ENCODE data around the gene KISS1R. TPM values are rescaled to one million over a fixed set of nuclear protein-coding genes. Genes with fewer than 3 reads are reported as not detected.

Gene KISS1R
- total RNA-seq, 2 experiments from 2014 or later, result 2.9 to 3.1 TPM

DNA sequence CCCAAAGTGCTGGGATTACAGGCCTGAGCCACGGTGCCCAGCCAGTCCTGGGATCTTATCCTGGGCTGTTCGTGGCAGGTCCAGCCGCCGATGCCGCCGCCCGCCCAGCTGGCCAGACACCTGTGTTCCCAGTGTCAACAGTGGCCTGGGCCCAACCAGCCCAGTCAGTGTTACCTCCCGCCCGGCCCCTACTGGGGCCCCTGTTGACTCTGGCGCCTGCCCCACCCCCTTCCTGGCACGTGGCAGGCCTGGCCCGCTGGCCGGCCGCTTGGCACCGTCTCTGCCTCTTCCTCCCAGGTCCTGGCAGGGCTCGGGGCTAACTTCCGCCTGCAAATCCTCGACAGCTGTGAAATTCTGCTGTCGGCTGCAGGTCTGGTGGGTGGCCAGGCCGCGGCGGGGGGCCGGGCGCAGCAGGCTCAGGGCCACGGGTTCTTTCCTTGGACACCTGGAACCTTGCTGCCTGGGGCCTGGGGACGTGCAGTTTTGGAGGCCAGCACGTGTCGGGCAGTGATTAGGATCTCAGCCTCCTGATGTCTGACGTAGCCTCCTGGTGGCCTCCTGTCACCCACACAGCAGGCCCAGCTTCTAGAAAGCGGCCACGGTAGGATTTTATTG lies 17.8 kb downstream of the KISS1R start:
- H3K9me3 Mint-ChIP-seq, result no peaks in the 10 kb centered on the region
- peaks cover 21% of the 10 kb centered on the region for H3K4me1 Mint-ChIP-seq
- no peak for ATAC-seq (ENCODE audit: low read depth)
- DNase-seq, result no peak
- peaks cover 25% of the 10 kb centered on the region for H3K36me3 Mint-ChIP-seq
- H3K27me3 Mint-ChIP-seq, result peaks cover 10% of the 10 kb centered on the region
- no peak overlapping the region for H3K4me3 Mint-ChIP-seq
- POLR2A ChIA-PET, result no interaction called here
- no peak overlapping the region for H3K27ac Mint-ChIP-seq

DNA sequence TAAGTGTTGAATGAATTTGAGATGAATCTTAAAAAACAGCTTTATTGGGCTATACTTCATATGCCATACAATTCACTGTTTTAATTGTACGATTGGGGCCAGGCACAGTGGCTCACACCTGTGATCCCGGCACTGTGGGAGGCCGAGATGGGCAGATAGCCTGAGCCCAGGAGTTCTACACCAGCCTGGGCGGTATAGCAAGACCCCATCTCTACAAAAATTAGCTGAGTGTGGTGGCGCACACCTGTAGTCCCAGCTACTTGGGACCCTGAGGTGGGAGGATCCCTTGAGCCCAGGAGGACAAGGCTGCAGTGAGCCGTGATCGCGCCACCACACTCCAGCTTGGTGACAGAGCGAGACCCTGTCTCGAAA lies 19.0 kb downstream of the KISS1R start:
- ATAC-seq (ENCODE audit: low read depth) (no peak), DNase-seq (no peak)
- H3K27me3 Mint-ChIP-seq, result peaks cover 14% of the 10 kb centered on the region
- peaks cover 26% of the 10 kb centered on the region for H3K4me1 Mint-ChIP-seq
- no peak overlapping the region for H3K27ac Mint-ChIP-seq
- no peaks in the 10 kb centered on the region for H3K9me3 Mint-ChIP-seq
- peaks cover 21% of the 10 kb centered on the region for H3K36me3 Mint-ChIP-seq
- no peak overlapping the region for H3K4me3 Mint-ChIP-seq
- POLR2A ChIA-PET, result no interaction called here

DNA sequence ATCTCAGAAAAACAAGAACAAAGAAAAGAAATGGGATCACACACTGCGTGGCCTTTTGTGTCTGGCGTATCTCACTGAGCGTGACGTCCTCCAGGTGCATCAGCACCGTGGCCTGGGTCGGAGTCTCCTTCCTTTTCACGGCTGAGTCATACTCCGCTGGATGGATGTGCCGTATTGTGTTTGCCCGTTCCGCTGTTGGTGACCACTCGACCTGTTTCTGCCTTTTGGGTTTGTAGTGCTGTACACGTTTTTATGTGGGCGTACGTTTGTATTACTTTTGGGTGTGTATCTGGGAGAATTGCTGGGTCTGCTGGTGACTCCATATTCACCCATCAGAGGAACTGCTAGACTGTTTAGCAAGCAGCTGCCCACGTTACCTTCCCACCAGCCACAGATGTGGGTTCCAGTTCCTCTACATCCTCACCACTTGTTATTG lies 20.1 kb downstream of the KISS1R start:
- POLR2A ChIA-PET, result interaction anchor here (0.7 to 1.4 kb wide), 3 partner anchors 10 to 193 kb away, joined by 3 to 6 read pairs (median 3); no protein-coding TSS in a partner anchor
- peaks cover 20% of the 10 kb centered on the region for H3K27me3 Mint-ChIP-seq
- H3K27ac Mint-ChIP-seq, result peak overlapping the region; percentile 68
- ATAC-seq (ENCODE audit: low read depth) (peak; percentile 63), DNase-seq (peak; percentile 68)
- H3K4me3 Mint-ChIP-seq, result peak overlapping the region; percentile 73
- H3K4me1 Mint-ChIP-seq, result peaks cover 28% of the 10 kb centered on the region
- no peaks in the 10 kb centered on the region for H3K9me3 Mint-ChIP-seq
- H3K36me3 Mint-ChIP-seq, result peaks cover 25% of the 10 kb centered on the region

DNA sequence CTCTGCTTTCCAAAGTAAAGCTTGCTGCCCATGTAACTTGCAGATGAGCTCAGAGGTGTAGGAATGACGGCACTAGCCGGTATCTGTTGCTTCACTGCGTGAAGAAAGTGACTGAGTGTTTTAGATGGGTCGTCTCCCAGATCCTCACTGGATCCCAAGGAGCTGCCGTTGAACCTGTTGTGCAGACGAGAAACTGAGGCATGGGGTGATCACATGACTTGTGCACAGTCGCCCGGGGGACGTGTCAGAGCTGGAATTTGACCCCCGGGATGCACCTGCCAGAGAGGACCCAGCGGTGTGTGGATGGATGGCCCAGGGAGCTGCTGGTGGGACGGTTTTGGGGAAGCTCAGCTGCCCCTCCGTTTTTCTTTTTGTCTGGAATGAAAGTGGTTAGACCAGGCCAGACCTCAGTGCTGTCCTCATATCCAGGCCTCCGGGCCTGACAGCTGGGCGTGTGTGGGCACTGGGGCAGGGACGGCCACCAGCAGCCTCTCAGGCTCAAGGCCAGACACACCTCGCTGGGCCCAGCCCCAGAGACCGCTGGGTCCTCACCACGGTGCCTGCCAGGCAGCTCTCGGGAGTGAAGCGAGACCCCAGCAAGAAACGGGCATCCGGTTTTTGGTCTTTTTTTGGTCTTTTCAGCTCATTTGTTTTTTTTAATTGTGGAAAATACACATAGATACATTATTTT lies 21.2 kb downstream of the KISS1R start:
- Mint-ChIP-seq H3K27me3 (peaks cover 20% of the 10 kb centered on the region), H3K4me3 (no peak overlapping the region), H3K4me1 (peaks cover 23% of the 10 kb centered on the region), H3K9me3 (no peaks in the 10 kb centered on the region), H3K36me3 (peaks cover 25% of the 10 kb centered on the region), H3K27ac (no peak overlapping the region)
- POLR2A ChIA-PET, result interaction anchor here (1.0 to 1.4 kb wide), 3 partner anchors 13 to 192 kb away, joined by 3 to 6 read pairs (median 3); no protein-coding TSS in a partner anchor
- no peak for DNase-seq
- no peak for ATAC-seq (ENCODE audit: low read depth)

DNA sequence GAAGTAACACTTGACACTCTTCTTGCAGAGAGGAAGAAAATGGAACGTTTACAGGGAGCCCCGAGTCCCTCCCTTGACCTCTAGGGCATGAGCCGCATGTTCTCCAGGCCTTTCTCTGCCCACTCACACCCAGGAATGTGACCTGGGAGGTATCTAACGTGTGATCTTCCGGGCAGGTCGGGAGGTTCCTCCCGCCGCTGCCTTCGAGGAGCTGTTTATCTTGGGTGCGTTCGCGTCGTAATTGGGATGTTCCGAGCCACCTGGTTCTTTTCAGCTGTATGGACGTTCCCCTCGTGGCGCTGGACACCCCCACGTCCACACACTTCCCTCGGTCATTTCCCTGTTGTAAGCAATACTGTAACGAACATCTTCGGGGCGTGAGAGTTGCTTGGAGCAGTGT lies 22.3 kb downstream of the KISS1R start:
- H3K27me3 Mint-ChIP-seq, result peaks cover 20% of the 10 kb centered on the region
- peaks cover 25% of the 10 kb centered on the region for H3K36me3 Mint-ChIP-seq
- H3K4me1 Mint-ChIP-seq, result peaks cover 23% of the 10 kb centered on the region
- no peak for ATAC-seq (ENCODE audit: low read depth)
- H3K9me3 Mint-ChIP-seq, result no peaks in the 10 kb centered on the region
- POLR2A ChIA-PET, result interaction anchor here (1.1 kb wide), 1 partner anchor 143 kb away, joined by 3 read pairs; no protein-coding TSS in a partner anchor
- no peak for DNase-seq
- no peak overlapping the region for H3K4me3 Mint-ChIP-seq
- no peak overlapping the region for H3K27ac Mint-ChIP-seq

DNA sequence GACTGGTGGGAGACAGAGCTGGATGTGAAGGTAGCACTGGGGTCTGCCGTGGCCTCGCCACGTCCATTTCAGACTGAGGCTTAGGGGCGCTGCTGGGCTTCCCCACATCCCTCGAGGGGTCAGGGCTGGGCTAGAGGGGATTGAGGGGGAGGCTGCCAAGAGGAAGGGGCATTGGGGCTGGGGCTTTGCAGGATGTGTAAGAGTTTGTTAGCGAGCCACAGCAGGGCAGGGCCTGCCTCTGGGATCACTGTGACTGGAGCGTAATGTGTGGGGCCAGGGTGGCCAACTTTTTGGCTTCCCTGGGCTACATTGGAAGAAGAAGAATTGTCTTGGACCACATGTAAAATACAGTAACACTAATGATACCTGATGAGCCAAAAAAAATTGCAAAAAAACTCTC lies 22.8 kb downstream of the KISS1R start:
- POLR2A ChIA-PET, result no interaction called here
- H3K4me3 Mint-ChIP-seq, result peak overlapping the region; percentile 61
- ATAC-seq (ENCODE audit: low read depth) (no peak), DNase-seq (no peak)
- no peak overlapping the region for H3K27ac Mint-ChIP-seq
- no peaks in the 10 kb centered on the region for H3K9me3 Mint-ChIP-seq
- peaks cover 23% of the 10 kb centered on the region for H3K4me1 Mint-ChIP-seq
- H3K36me3 Mint-ChIP-seq, result peaks cover 25% of the 10 kb centered on the region
- peaks cover 20% of the 10 kb centered on the region for H3K27me3 Mint-ChIP-seq

DNA sequence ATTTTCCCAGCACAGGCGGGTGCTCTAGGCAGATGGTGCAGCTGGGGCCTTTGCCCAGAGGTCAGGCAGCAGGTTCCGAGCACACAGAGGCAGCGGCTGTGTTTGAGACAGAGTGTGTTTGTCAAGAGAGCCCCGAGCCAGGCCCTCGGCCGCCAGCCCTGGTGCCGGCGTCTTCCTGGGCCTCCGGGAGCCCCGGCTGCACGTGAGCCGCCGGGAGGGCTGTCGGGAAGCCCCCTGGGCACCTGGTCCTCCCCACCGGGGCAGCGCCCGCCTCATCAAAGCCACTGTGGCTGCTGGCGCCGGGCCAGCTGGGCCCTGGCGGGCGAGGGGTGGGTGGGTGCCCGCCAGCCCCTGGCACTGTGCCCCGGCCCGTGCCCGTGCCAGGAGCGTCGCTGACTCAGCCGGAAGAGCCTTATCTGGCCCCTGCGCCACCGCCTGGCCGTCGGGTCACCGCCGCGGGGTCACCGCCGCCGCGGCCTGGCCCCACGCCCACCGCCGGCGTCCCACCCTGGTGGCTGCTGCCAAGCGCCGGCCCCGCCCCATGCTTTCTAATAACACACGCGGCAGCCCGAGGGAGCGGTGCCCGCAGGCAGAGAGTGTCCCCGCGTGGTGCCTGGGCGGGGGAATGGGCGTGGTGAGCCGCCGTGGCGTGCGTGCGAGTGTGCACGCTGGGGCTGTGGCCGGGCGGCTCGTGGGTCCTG lies 23.6 kb downstream of the KISS1R start:
- H3K27ac Mint-ChIP-seq, result peak overlapping the region; percentile 42
- POLR2A ChIA-PET, result interaction anchor here (1.5 kb wide), 1 partner anchor 43 kb away, joined by 3 read pairs; the partner anchor contains the start of gene WDR18

DNA sequence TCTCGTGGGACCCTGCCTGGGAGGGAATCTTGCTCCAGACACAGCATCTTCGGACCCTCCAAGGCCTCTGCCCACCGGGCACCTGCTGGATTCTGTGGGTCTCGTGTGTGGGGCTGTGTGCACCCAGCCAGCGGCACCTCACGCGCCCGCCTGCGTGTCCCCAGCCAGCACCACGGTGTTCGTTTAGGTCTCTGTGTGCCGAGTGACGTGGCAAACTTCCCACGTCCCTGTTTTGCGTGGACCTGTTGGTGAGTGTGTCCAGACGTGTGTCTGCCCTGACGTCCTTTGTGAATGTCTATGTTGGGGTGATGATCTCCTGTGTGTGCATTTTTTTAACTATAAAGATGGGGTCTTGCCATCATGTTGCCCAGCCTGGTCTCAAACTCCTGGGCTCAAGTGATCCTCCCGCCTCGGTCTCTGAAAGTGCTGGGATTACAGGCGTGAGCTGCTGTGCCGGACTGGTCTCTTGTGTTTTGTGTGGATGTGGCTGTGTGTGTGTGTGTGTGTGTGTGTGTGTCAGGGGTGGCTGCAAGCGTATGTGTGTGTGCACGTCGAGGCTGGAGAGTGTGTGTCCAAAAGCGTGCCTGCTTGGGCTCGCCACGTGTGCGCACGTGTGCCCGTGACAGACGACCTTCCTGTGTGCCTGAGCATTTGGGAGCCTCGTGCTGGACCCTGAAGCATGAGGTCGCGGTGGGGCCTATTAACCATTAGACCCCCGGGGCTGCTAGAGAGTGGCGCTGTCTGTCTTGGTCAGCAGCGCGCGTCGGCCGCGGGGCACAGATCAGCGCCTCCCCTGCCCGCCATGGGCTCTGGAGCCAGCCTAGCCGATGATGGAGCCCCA lies 24.4 kb downstream of the KISS1R start:
- Mint-ChIP-seq H3K4me3 (peak overlapping the region; percentile 60), H3K4me1 (peaks cover 23% of the 10 kb centered on the region), H3K36me3 (peaks cover 25% of the 10 kb centered on the region), H3K27me3 (peaks cover 17% of the 10 kb centered on the region), H3K9me3 (no peaks in the 10 kb centered on the region), H3K27ac (no peak overlapping the region)
- DNase-seq, result no peak
- POLR2A ChIA-PET, result interaction anchor here (1.5 kb wide), 1 partner anchor 42 kb away, joined by 3 read pairs; the partner anchor contains the start of gene WDR18
- ATAC-seq (ENCODE audit: low read depth), result no peak

More for the DNA sequence above, 23.6 kb downstream of the KISS1R start:
- peaks cover 17% of the 10 kb centered on the region for H3K27me3 Mint-ChIP-seq
- H3K9me3 Mint-ChIP-seq, result no peaks in the 10 kb centered on the region
- H3K4me3 Mint-ChIP-seq, result peak overlapping the region; percentile 61
- peak; percentile 64 for DNase-seq
- peak; percentile 31 for ATAC-seq (ENCODE audit: low read depth)
- H3K36me3 Mint-ChIP-seq, result peaks cover 25% of the 10 kb centered on the region
- H3K4me1 Mint-ChIP-seq, result peaks cover 23% of the 10 kb centered on the region

DNA sequence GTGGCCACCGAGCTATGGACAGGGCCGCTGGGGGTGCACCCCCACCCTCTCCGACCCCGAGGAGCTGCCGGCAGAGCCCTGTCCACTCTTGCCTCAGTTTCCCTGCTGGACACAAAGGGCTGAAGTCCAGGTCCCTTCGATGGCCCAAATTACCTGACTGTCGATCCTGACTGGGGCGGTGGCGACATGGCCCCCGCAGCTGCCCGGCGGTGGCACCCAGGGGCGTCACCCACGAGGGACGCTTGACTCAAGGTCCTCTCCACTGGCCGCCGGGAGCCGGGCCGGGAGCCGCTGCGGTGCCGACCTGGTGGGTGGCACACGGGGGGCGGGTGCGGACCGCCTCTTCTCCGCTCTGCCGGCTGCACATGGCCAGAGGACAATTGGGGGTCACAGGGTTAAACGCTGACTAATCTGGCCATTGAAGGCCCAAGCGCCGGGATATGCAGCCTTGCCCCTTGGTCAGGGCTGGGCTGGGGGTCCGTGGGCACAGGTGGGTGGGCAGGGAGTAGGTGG lies 25.1 kb downstream of the KISS1R start:
- Mint-ChIP-seq H3K27ac (no peak overlapping the region), H3K4me1 (peaks cover 20% of the 10 kb centered on the region), H3K27me3 (peaks cover 17% of the 10 kb centered on the region), H3K9me3 (no peaks in the 10 kb centered on the region), H3K36me3 (peaks cover 23% of the 10 kb centered on the region), H3K4me3 (no peak overlapping the region)
- no peak for DNase-seq
- POLR2A ChIA-PET, result interaction anchor here (1.0 to 1.5 kb wide), 2 partner anchors 42 to 78 kb away, joined by 3 read pairs; partner anchors contain the start of gene WDR18
- ATAC-seq (ENCODE audit: low read depth), result no peak

DNA sequence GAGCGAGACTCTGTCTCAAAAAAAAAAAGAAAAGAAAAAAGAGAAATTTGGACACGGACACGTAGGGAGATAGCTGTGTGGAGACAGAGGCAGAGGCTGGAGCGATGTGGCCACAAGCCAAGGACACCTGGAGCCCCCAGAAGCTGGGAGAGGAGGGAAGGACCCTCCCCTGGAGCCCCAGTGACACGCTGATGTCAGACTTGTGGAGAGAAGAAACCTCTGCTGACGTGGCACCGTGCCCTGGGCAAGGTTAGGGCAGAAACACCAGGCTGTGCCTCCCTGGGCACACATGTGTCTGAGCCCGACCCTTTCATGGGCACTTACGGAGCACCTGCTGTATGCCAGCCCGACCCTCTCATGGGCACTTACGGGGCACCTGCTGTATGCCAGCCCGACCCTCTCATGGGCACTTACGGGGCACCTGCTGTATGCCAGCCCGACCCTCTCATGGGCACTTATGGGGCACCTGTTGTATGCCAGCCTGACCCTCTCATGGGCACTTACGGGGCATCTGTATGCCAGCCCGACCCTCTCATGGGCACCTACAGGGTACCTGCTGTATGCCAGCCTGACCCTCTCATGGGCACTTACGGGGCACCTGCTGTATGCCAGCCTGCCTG lies 26.5 kb downstream of the KISS1R start:
- peaks cover 11% of the 10 kb centered on the region for H3K4me1 Mint-ChIP-seq
- no peak overlapping the region for H3K4me3 Mint-ChIP-seq
- no peaks in the 10 kb centered on the region for H3K9me3 Mint-ChIP-seq
- no peak for DNase-seq
- ATAC-seq (ENCODE audit: low read depth), result no peak
- H3K27me3 Mint-ChIP-seq, result peaks cover 17% of the 10 kb centered on the region
- POLR2A ChIA-PET, result interaction anchor here (1.0 kb wide), 1 partner anchor 76 kb away, joined by 3 read pairs; no protein-coding TSS in a partner anchor
- H3K36me3 Mint-ChIP-seq, result peaks cover 20% of the 10 kb centered on the region
- H3K27ac Mint-ChIP-seq, result no peak overlapping the region

DNA sequence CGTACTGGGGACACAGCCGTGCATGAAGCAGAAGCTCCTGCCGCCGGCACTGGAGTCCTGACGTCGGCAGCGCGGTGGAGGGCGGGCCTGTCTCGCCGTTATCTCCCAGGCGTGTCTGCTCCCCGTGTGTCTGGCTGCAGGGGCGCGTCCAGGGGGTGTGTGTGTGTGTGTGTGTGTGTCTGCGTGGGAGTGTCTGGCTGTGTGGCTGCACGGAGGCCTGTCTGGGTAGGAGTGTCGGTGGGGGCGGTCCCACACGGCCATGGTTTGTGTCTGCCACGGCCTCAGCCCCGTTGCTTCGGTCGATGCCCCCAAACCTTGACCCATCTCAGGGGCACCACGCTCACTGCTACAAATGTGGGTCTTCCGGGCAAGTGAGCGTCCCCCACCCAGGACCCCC lies 27.0 kb downstream of the KISS1R start:
- ATAC-seq (ENCODE audit: low read depth) (no peak), DNase-seq (no peak)
- Mint-ChIP-seq H3K27ac (no peak overlapping the region), H3K27me3 (peaks cover 17% of the 10 kb centered on the region), H3K4me3 (no peak overlapping the region), H3K9me3 (no peaks in the 10 kb centered on the region), H3K4me1 (peaks cover 11% of the 10 kb centered on the region), H3K36me3 (peaks cover 20% of the 10 kb centered on the region)
- POLR2A ChIA-PET, result no interaction called here

DNA sequence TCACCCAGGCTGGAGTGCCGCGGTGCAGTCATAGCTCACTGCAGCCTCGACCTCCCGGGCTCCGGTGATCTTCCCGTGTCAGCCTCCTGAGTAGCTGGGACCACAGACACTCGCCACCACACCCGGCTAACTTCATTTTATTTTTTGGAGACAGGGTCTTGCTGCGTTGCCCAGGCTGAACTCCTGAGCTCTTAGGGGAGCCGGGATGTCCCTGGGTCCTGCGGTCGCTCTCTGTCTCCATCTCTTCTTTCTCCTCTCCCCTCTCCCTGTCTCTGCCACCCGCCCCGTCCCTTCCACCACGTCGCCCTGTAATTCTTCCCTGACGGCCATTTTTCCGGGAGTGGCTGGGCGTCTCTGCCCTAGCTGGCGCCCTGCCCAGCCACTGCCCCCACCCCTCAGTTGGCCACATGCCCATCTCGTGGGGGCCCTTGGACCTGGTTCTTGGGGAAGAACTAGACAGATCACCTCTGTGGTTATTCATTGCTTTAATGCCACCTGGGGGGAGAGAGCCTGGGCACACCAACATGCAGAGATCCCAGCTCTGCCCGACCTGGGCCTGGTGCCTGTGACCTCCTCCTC lies 27.6 kb downstream of the KISS1R start:
- H3K36me3 Mint-ChIP-seq, result peaks cover 14% of the 10 kb centered on the region
- ATAC-seq (ENCODE audit: low read depth) (no peak), DNase-seq (no peak)
- peaks cover 11% of the 10 kb centered on the region for H3K4me1 Mint-ChIP-seq
- H3K9me3 Mint-ChIP-seq, result no peaks in the 10 kb centered on the region
- H3K27ac Mint-ChIP-seq, result no peak overlapping the region
- H3K27me3 Mint-ChIP-seq, result peaks cover 12% of the 10 kb centered on the region
- no peak overlapping the region for H3K4me3 Mint-ChIP-seq
- POLR2A ChIA-PET, result no interaction called here

Measured in activated naive CD8-positive, alpha-beta T cell treated with anti-CD3 and anti-CD28 coated beads, Interleukin-2, amount 10 ng/mL, durations not matched to agents 7 days and 5 days (primary cell).